Measurements from ENCODE around the gene CCND2.

CCND2 gene

DNA sequence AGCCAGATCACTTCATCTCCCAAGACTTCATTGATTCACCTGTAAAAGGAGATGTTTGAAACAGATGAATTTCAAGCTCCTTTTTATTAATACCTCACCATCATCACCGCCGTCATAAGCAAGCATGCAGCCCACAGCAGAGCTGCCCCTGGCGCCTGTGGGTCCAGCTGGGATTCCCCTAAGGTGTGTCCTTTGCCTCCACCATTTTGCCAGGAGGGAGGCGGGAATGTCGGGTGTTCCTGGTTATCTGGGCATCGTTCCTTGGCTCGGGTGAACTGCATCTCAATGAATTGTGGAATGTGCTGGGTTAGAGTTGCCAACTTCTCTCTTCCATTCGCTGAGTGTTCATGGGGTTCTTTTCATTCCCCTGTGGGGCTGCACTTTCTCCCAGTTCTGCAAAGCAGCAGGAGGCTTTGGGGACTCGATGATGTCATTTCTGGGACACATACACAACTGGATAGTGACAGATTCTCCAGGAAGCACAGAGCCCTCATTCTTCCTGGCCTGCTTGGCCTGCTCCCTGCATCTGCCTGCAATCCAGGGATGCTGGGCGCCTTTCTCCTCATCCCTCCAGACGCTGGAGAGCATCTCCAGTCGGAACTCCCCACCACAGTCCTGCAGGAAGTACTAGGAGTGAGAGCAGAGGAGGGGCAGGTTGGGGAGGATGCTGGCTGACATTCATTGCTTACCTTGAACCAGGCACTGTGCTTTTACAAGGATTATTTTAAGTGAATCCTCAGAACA lies 10.1 kb downstream of the CCND2 start:
- TF ChIP-seq, protein P1, sequence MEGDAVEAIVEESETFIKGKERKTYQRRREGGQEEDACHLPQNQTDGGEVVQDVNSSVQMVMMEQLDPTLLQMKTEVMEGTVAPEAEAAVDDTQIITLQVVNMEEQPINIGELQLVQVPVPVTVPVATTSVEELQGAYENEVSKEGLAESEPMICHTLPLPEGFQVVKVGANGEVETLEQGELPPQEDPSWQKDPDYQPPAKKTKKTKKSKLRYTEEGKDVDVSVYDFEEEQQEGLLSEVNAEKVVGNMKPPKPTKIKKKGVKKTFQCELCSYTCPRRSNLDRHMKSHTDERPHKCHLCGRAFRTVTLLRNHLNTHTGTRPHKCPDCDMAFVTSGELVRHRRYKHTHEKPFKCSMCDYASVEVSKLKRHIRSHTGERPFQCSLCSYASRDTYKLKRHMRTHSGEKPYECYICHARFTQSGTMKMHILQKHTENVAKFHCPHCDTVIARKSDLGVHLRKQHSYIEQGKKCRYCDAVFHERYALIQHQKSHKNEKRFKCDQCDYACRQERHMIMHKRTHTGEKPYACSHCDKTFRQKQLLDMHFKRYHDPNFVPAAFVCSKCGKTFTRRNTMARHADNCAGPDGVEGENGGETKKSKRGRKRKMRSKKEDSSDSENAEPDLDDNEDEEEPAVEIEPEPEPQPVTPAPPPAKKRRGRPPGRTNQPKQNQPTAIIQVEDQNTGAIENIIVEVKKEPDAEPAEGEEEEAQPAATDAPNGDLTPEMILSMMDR (IDR thresholded peaks at IDR 0.05; ENCODE audit: low read depth, low read length), result no peak
- H3K4me3 ChIP-seq (ENCODE audit: low read depth, low read length), result no peak overlapping the region

DNA sequence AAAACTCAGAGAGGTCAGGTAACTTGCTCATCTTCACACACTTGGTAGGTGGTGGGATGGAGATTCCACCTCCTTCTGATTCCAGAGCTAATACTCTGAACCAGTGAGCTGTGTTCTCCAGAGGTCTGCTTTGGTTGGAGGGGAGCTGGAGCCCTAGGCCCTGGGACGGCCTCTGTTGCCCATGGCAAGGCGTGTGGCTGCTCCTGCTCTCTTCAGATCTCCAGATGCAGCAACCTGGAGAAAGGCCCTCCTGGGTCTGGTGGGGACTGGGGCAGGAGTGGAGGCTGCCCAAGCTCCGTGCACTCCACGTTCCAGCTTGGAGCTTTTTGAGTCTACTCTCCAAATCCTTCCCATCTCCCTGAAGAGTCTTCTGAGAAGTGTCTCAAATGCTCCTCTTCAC lies 10.7 kb downstream of the CCND2 start:
- no peak overlapping the region for H3K4me3 ChIP-seq (ENCODE audit: low read depth, low read length)
- TF ChIP-seq, protein P1 (IDR thresholded peaks at IDR 0.05; ENCODE audit: low read depth, low read length), result no peak

DNA sequence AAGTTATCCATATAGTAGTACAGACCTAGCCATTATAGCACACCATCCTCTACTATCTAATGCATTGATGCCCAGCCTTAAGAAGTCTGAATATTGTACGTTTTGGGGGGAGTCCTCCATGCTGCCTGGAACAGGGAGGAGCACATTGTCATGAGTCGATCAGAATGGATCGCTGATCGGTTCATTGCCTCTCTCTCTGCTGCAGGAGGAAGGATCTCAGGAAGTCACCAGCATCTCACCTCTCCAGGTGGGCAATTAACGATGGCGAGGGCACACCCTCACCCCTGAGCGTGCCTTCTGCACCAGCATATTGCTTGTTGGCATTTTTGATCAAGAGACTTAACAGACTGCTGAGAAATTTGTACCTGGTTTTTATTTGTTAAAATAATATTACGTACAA lies 11.5 kb downstream of the CCND2 start:
- H3K4me3 ChIP-seq (ENCODE audit: low read depth, low read length), result no peak overlapping the region
- TF ChIP-seq, protein P1 (IDR thresholded peaks at IDR 0.05; ENCODE audit: low read depth, low read length), result no peak

DNA sequence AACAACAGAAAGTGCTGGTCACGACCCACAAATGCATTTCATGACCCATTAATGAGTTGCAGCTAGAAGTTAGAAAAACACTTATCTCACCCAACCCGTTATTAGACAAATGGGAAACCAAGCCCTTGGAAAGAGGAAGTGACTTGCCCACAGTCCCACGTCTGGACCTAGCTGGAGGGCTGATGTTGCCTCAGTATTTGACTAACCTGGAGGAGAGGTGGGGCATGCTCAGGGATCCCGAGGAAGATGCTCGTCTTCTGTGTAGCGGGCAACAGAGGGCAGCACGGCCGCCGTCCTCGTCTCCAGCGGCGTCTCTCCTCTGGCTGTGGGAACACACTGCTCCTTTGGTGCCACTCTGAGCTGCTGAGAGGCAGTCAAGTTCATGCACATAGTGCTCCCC lies 12.7 kb downstream of the CCND2 start:
- TF ChIP-seq, protein P1 (IDR thresholded peaks at IDR 0.05; ENCODE audit: low read depth, low read length), result no peak
- H3K4me3 ChIP-seq (ENCODE audit: low read depth, low read length), result no peak overlapping the region

DNA sequence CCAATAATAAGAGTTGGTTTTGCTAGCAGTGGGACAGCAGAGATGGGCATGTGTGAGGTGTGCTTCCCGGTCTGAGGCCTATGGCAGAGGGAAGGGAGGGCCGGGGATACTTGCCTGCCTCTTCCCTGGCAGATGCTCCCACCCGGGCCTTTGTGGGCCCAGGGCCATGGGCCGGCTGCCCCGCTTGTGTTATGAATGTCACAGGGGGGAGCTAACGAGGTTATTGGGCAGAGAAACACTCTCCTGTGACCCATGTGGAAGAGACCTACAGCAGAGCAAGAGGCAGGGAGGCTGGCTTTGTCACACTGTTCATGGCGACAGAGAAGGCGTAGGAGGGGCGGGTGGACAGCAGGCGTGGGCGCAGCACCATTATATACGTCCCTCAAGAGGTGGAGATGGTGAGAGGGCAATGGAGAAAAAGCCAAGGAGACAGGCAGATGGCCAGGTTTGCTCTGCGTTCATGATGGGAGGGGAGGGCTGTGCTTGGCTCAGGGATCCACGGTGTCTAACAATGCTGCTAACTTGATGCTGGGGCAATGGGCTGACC lies 13.3 kb downstream of the CCND2 start:
- TF ChIP-seq, protein P1 (IDR thresholded peaks at IDR 0.05; ENCODE audit: low read depth, low read length), result no peak

DNA sequence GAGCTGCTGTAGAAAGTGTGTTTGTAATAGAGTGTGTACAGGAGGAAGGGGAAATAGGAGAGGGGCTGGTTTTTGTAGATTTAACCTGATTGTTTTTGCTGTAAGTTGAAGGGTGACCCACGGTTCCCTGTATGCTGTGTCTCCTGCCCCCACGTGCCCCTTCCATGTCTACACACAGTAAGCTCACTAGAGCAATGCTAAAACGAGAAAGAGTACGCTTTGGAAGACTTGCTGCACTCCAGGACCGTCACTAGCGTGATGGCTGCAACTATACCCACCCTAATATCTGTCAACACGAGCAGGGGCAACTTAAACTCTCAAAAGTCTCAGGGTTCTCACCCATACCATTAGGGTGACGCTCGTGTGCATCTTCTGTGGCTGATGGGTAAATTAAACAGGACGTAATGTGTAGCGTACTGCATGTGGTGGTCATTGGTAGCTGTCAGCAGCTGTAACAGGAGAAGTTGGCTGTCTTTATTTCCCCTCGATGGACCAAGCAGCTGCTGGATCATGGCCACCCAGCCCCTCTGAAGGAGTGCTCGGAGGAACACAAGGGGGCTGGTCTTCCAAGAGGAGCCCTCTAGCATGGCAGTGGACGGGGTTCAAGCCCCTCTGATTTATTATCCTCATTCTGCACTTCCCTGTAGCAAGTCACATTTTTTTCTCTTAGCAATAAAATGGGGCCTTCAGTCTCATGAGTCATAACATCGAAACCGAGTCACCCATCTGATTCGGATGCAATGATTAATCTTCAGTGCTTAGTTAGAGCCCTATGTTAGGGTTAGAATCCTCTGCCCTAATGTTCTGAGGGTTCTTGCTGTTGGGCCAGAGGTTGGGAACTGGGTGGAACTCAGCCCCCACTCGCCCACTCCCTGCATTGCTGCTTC lies 14.0 kb downstream of the CCND2 start:
- no peak overlapping the region for H3K4me3 ChIP-seq (ENCODE audit: low read depth, low read length)
- TF ChIP-seq, protein P1 (IDR thresholded peaks at IDR 0.05; ENCODE audit: low read depth, low read length), result no peak

More for the DNA sequence above, 13.3 kb downstream of the CCND2 start:
- no peak overlapping the region for H3K4me3 ChIP-seq (ENCODE audit: low read depth, low read length)

Measured in WI38 (cell line).